ENCODE measurements around the gene CHST14.

CHST14 gene

GRCh38 chr15:40470423-40471104 lies at the start of gene CHST14:
Gene CHST14, plus strand, starts transcription at chr15:40470984. Its CDS starts 230 bp downstream, at chr15:40471214.
- DNase-seq (ENCODE audit: low spot score), result peak; percentile 42

DNA sequence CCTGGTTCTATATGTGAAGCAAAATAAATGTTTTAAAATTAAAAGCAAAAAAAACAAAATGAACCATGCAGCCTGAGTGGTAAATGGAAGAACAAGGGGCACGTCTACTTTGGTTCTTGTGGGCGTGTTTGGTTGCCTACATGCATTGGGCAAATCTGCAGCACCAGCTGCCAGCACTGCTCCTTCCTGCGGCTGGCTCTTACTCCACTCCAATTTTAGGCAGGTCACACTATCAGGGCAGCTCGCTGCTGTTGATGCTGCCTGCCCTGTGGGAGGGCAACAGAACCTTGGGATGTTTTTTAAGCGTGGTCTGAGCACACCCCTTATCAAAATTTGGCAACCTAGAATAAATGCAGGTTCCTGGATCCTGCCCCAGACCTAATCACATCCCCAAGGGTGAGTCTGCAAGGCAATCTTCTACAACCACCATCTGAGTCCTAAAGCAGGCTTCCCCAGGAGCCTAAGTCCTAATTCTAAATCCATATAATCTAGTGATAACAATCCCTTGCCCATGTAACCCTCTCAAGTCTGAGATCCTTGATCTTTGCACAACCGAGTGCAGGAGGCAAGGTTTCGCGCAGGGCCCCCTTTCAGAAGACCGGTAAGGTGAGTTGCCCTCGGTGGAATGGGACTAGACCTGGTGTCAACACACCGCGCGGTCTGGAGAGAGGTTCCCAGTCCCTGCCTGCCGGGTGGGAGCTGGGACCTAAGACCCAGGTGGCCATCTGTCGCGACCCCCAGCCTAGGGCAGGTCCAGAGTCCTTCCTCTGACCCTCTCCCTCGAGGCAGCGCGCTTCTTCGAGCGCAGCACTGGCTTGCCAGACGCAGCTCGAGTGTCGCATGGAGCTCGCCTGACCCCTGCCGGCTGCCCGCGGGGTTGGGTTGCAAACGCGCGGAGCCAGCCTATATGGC lies 49.3 kb upstream of the CHST14 start:
- peak; percentile 33 for DNase-seq (ENCODE audit: low spot score)

DNA sequence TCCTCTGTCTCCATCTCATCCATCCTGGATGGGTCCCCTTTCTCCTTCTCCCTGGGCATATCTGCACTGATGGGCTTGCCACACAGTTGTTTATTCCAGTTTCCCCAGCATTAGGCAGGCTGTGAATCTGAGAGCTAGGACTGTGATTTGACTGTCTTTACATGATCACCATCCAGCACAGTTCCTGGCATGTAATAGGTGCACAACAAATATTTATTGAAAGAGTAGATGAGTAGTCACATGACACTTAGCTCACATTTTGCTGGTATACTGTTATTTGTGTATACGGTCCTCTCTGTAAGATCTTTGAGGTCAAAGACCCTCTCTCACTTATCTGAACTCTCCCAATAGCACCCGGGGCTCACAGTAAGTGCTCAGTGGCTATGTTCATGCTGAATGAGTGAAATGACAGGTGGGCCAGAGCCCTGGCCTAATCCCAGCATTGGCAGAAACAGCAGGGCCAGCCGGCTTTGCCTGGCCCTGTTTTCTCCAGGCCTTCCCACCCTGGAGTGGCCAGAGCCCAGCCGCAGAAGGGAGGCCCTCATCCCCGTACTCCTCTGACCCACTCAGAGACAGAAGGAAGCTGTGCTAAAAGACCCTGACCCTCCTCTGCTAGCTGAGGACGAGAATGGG lies 46.2 kb upstream of the CHST14 start:
- no peak for DNase-seq (ENCODE audit: low spot score)

- no peak for DNase-seq (ENCODE audit: low spot score)
Observed at GRCh38 chr15:40425681-40426080, 45.1 kb upstream of the CHST14 start.

DNA sequence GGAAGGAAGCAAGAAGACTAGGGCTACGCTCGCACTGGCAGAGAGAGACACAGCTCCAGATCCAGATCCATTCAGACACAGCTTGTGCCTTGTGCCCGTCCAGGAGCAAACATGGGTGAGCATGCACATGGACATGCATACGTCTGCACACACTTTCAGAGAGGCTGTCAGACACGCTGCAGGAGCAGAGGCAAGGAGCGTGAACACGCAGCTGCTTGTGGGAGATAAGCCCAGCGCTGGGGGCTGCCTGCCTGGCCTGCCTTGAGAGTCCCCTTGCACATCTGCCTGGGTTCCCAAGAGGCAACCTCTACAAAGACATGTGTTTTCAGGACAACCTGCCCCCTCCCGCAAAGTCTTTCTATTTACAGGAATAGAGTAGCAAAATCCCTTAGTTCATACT lies 43.6 kb upstream of the CHST14 start:
- DNase-seq (ENCODE audit: low spot score), result no peak

DNA sequence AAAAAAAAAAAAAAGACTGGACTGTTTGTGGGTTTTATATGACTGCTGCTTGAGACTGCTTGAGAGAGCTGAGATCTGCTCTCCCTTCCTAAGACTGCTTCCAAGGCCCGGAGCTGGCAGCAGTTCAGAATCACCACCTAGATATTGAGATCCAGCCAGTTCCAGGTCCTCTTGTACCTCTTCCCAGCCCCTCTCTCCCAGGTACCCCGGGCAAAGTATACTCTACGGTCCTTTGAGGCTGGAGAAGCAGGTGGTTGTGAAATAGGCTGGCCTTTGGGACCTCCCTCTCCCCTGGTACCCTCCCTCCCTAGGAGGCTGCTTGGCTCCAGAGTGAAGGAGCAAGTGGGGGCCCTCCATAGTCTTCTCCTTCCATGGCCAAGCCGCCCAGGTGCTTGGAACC lies 42.6 kb upstream of the CHST14 start:
- DNase-seq (ENCODE audit: low spot score), result no peak

- no peak for DNase-seq (ENCODE audit: low spot score)
Observed at GRCh38 chr15:40429068-40429710, 41.6 kb upstream of the CHST14 start.

GRCh38 chr15:40430271-40430805 lies 40.4 kb upstream of the CHST14 start:
- DNase-seq (ENCODE audit: low spot score), result peak; percentile 15

DNA sequence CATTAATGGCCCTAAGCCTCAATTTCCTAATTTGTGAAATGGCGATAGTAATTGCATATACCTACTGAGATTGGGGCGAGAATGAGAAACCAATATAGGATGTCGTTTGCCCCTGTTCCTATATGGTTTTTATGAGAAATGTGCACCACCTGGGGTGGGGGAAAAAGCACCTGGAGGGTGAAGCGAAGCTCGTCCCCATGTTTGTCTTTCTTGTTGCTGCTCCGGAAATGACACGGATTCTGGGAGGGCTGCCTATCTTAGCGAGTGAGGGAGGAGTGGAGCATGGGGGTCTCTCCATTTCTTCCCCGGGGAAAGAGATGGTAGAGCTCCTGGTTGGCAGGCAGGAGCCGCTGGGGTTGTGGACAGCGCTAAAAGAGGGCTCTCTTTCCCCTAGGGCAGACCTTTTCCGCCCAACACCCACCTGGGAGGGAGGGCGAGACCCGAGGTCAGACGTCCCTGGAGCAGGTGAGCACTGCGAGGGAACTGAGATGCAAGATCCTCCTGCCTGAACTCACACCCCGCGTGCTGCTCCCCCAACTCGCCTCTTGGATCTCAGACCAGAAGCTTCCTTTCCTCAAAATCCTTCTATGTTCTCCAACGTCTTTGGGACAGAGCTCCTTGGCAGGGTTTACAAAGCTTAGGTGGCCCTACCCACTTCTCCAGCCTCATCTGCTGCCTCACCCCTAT lies 35.6 kb upstream of the CHST14 start:
- no peak for DNase-seq (ENCODE audit: low spot score)

DNA sequence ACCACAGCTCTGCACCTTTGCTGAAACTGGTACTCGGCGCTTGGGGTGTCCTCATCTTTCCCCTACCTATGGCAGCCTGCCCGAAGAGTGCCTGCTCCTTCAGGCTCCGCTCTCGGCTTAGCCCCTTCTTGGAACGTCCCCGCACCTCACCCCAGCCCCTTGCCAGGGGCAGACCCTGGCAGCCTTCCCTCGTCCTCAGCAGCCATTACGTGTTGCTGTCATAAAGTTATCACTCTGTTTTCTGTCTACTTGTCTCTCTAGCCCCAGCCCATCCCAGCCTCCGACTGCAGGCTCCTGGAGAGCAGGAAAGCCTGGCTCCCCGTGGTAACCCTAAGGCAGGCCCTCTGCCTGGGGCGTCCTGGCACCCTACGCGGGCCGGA lies 35.1 kb upstream of the CHST14 start:
- no peak for DNase-seq (ENCODE audit: low spot score)

DNA sequence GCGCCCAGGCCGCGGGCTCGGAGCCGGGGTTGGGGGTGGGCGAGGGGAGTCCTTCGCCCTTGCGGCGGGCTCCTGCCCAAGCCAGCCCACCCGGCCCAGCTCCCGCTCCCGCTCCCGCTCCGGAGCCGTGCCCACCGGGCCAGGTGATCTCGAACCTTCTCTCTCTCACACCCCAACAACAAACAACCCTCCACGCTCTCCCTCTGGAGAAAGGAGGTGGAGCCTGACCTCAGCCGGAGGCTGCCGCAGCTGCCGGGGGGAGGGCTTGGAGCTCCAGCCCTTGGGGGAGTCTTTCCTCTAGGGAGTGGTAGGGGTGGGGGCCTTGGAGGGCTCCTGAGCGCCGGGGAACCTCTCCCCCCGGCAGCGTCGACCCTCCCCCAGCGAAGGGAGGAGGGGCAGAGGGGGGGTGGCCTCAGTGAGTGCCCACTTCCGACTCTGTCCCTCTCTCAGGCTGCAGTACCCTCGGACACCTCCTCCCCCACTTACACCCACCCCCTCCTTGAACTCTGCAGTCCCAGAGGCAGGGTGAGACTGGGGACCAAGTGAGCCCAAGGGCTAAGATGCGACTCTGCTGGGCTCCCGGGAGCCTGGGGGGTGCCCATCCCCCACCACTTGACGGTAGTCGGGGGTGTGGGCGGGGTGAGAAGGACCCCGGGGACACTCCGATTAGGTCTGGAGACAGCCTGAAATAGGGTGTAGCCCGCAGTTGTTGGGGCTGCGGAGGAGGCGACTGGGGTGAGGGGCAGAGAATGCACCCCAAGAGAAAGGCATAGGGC lies 34.5 kb upstream of the CHST14 start:
- no peak for DNase-seq (ENCODE audit: low spot score)

GRCh38 chr15:40436892-40437751 lies 33.7 kb upstream of the CHST14 start:
- no peak for DNase-seq (ENCODE audit: low spot score)

DNA sequence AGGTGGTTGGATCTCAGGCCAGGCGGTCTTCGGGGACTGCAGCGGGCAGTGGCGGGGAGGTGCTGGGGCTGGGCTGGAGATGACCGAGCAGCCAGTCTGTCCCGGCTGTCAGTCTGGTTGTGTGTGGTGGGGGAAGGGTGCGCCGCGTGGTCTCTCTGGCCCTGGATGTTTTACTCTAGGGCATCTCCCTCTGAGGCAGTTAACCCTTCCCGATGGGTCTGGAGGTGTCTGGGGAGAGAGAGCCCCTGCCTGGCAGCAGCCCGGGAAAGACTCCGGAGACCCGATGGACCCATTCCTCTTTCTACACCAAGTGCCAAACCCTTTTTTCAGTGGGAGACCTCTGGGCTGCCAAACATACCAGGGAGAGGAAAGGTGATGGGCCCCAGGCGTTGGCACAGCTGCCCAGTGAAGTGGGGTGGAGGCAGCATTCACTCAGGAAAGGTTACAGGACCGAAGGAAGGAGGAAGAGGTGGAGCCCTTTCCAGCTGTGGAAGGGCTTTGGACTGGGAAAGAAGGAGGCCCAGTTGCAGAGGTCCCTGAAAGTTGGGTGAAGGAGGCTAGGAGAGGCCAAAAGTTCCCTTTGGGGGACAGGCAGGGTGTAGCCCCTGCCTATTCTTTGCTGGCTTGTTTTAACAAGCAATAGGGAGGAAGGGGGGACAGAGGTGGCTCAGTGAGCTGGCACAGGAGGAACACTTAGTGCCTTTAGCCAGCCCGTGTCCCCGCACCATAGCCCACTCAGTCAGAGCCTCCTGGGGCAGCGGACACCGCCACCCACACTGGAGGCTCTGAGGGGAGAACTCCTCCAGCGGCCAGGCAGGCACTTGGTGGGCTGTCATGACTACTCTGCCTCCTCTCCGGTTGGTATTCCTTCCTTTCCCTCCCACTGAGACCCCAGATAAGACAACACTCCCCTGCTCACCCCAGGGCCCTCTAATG lies 32.8 kb upstream of the CHST14 start:
- no peak for DNase-seq (ENCODE audit: low spot score)

DNA sequence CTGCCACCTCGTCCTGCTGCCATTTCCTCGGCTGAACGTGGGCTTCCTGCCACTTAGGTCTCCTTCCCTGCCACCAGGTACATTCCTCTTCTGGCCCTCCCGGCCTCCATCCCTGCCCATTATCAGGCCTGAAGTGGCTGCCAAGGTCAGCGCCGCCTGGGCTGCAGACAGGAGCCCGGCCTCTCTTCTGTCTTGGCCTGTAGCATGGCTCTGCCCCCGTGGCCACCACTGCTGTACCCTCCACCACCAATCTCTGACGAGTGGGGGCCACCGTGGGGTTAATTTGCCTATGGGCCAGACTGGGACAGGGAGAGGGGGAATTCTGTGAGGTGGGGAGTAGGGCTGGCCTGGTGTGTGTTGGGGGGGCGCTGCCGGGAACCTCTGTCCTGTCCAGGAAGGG lies 32.1 kb upstream of the CHST14 start:
- DNase-seq (ENCODE audit: low spot score), result no peak

DNA sequence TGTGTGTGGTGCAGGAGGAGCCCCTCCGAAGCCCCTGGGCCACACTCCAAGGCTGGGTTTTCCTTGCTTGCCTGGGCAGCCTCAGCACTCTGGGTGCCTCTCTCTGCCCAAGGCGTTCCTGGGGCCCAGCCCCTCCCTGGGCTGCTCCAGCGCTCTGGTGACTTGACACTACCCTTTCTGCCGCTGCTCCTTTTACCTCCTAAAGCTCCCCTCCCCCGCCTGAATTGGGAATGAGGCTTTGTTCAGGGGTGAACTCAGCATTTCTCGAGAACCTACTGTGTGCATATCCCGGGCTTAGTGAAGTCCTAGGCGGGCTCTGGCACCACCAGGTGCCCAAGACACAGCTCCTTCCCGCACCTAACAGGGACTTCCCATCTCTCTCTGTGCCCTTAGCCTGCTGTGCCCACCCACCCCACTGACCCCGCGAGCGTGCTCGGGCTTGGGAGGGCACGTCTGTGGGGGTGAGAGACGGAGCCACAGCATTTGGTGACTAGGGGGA lies 31.3 kb upstream of the CHST14 start:
- peak; percentile 21 for DNase-seq (ENCODE audit: low spot score)

DNA sequence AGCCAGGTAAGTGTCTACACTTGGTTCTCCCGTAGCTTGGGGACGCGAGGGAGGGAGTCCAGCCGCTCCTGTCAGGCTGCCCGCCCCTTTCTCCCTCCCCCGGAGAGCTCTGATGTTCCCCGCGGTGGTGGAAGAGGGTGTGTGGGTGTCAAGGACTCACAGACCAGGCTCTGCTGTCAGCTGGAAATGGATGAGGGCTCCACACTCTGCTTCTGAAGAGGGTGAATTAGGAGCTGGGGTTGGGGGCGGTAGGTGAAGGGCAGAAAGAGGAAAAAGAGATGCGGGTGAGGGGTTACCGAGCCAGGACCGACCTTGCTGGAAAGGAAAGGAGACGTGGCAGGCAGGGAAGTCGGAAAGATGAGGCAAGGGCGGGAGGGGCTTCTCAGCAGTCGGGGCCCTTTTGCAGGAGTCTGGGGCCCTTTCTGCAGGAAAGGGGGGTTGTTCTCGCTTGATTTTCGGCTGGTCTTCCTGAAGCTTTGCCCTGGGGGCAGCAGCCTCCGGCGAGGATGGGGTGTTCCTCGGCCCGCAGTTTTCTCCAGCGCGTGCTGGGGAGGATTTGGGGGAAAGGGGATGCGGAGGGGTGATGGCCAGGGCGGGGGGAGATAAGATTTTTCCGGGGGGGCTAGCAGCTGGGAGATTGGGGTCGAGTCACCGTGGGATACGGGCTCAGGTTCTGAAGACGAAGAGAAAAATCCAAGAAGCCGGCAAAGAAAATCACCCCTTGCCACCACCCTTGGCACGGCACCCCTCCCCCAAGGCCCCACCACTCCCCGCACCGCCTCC lies 30.6 kb upstream of the CHST14 start:
- peak; percentile 63 for DNase-seq (ENCODE audit: low spot score)

DNA sequence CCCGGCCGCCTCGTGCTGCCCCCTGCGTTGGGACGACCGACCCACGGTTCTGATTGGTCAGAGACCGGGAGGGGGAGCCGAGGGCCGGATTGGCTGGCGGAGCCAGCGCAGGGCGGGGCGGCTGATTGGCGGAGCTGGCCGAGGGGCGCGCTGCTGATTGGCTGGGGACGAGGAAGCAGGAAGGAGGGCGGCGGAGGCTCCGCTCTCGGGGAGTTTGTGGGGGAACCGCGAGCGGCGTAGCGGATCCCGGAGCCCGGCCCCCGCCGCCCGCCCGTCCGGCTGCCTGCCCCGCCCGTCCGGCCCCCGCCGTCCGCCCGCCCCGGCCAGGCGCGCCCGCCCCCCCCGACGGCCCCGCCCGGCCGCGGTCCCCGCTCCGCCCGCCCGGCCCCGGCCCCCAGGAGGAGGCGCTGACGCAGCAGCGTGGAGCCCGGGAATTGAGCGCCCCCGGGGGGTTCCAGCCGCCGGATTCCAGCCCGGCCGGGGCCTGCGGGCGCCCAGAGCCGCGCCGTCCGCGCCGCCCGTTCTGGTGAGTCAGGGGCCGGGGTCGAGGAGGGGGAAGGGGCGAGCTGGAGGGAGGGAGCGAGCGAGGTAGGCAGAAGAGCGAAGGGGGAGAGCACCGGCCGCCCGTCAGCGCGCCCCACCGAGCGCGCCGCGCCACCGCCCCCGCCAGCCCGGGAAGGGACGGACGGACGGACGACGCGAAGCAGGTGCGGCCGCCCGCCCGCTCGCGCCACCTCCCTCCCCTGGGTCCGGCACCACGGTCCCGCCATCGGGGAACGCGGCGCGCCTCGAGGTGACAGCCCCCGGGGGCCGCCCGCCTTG lies 29.8 kb upstream of the CHST14 start, which contains the start of gene BAHD1:
BAHD1 (plus strand) TSS at position 211 of the 822 bp plus-strand sequence. CDS start 17,512 bp downstream, outside the sequence.
- peak; percentile 88 for DNase-seq (ENCODE audit: low spot score)

Data from SW480 (cell line).